WTC11 (cell line): ENCODE data around the gene HYDIN. TPM values are rescaled to one million over a fixed set of nuclear protein-coding genes. Genes with fewer than 3 reads are reported as not detected.

ENCODE experiments used
- ATAC-seq: fragments of 200-7000 bp; cut with Tn5 transposase; 2 replicates; pipeline ENCODE4 v1.10.0; 2021; ENCODE audit warnings: mild to moderate bottlenecking, moderate library complexity
- CTCF ChIA-PET: fragments of 300-600 bp; sonication (Branson Sonifier 250); formaldehyde crosslinking; loops from one replicate; lab custom pipeline; 2021; ENCODE audit warnings: antibody characterized with exemption; lab: Charles Lee
- POLR2A ChIA-PET: fragments of 350-600 bp; sonication (Branson Sonifier 250); formaldehyde crosslinking; loops from one replicate; lab custom pipeline; 2021; ENCODE audit warnings: antibody characterized with exemption; lab: Charles Lee
- DNase-seq: peaks from one replicate; pipeline ENCODE4 v3.0.0; 2021; ENCODE audit warnings: low spot score
- H3K27ac Mint-ChIP-seq: 2 replicates; pipeline ENCODE4 v1.8.0; 2021; ENCODE audit warnings: mixed read lengths
- H3K27me3 Mint-ChIP-seq: 2 replicates; pipeline ENCODE4 v1.8.0; 2021; ENCODE audit warnings: low read depth, mild to moderate bottlenecking, moderate library complexity, mixed read lengths
- H3K36me3 Mint-ChIP-seq: 2 replicates; pipeline ENCODE4 v1.8.0; 2021; ENCODE audit warnings: mixed read lengths
- H3K4me1 Mint-ChIP-seq: 2 replicates; pipeline ENCODE4 v1.8.0; 2022; ENCODE audit warnings: mixed read lengths
- H3K4me3 Mint-ChIP-seq: 2 replicates; pipeline ENCODE4 v1.8.0; 2021; ENCODE audit warnings: mild to moderate bottlenecking, moderate library complexity, mixed read lengths
- H3K9me3 Mint-ChIP-seq: 2 replicates; pipeline ENCODE4 v1.8.0; 2021; ENCODE audit warnings: mixed read lengths
- CREM ChIP-seq: sonication (generic); formaldehyde crosslinking; IDR thresholded peaks from 2 replicates; pipeline ENCODE4 v1.8.1; 2022; ENCODE audit warnings: mild to moderate bottlenecking, missing genetic modification reagents, moderate library complexity
- ELF4 ChIP-seq: sonication (generic); formaldehyde crosslinking; IDR thresholded peaks from 2 replicates; pipeline ENCODE4 v1.8.1; 2022; ENCODE audit warnings: low read depth, mild to moderate bottlenecking, moderate library complexity, missing genetic modification reagents
- JUN ChIP-seq: sonication (generic); formaldehyde crosslinking; IDR thresholded peaks from 2 replicates; pipeline ENCODE4 v1.8.0; 2023; ENCODE audit warnings: mild to moderate bottlenecking, missing genetic modification reagents
- MXD4 ChIP-seq: fragments of 250-450 bp; sonication (Bioruptor Pico); IDR thresholded peaks from 2 replicates; pipeline ENCODE4 v1.8.0; 2021; ENCODE audit warnings: mild to moderate bottlenecking, moderate library complexity, borderline replicate concordance
- NFATC4 ChIP-seq: fragments of 250-450 bp; sonication (Bioruptor Pico); IDR thresholded peaks from 2 replicates; pipeline ENCODE4 v1.9.0; 2021; ENCODE audit warnings: mild to moderate bottlenecking
- TCF7 ChIP-seq: sonication (generic); formaldehyde crosslinking; IDR thresholded peaks from 2 replicates; pipeline ENCODE4 v1.8.0; 2022; ENCODE audit warnings: mild to moderate bottlenecking, low read depth, missing genetic modification reagents, moderate library complexity
- TEAD4 ChIP-seq: sonication (generic); formaldehyde crosslinking; IDR thresholded peaks from 2 replicates; pipeline ENCODE4 v1.8.0; 2022; ENCODE audit warnings: mild to moderate bottlenecking, missing genetic modification reagents
- ZNF121 ChIP-seq: sonication (generic); formaldehyde crosslinking; IDR thresholded peaks from 2 replicates; pipeline ENCODE4 v1.8.0; 2023; ENCODE audit warnings: missing genetic modification reagents
- ZNF138 ChIP-seq: sonication (generic); formaldehyde crosslinking; conservative IDR thresholded peaks from 2 replicates; pipeline ENCODE4 v1.8.1; 2022; ENCODE audit warnings: mild to moderate bottlenecking, moderate library complexity, missing genetic modification reagents
- ZNF317 ChIP-seq: sonication (generic); formaldehyde crosslinking; IDR thresholded peaks from 2 replicates; pipeline ENCODE4 v1.8.1; 2023; ENCODE audit warnings: low read depth, mild to moderate bottlenecking, moderate library complexity, missing genetic modification reagents, borderline replicate concordance
- ZNF396 ChIP-seq: fragments of 250-450 bp; sonication (Bioruptor Pico); IDR thresholded peaks from 2 replicates; pipeline ENCODE4 v1.8.0; 2021; ENCODE audit warnings: mild to moderate bottlenecking, moderate library complexity, borderline replicate concordance
- ZNF416 ChIP-seq: fragments of 250-450 bp; sonication (Bioruptor Pico); IDR thresholded peaks from 2 replicates; pipeline ENCODE4 v1.9.0; 2021; ENCODE audit warnings: mild to moderate bottlenecking, inconsistent platforms
- total RNA-seq: library from RNA; stranded (reverse); gene quantifications from 3 replicates; pipeline ENCODE4 v1.2.3, GENCODE V29; 2021
- TF ChIP-seq, protein P1 (sequence below): sonication (generic); formaldehyde crosslinking; conservative IDR thresholded peaks from 2 replicates; pipeline ENCODE4 v1.8.1; 2022; ENCODE audit warnings: mild to moderate bottlenecking, missing genetic modification reagents
- TF ChIP-seq, protein P2 (sequence below): sonication (generic); formaldehyde crosslinking; IDR thresholded peaks from 2 replicates; pipeline ENCODE4 v1.8.0; 2022; ENCODE audit warnings: mild to moderate bottlenecking, missing genetic modification reagents
- TF ChIP-seq, protein P3 (sequence below): sonication (generic); formaldehyde crosslinking; IDR thresholded peaks from 2 replicates; pipeline ENCODE4 v1.8.0; 2022; ENCODE audit warnings: missing genetic modification reagents
- TF ChIP-seq, protein P4 (sequence below): sonication (generic); formaldehyde crosslinking; IDR thresholded peaks from 2 replicates; pipeline ENCODE4 v1.8.1; 2022; ENCODE audit warnings: low read depth, mild to moderate bottlenecking, moderate library complexity, missing genetic modification reagents, borderline replicate concordance
- TF ChIP-seq, protein P5 (sequence below): sonication (generic); formaldehyde crosslinking; conservative IDR thresholded peaks from 2 replicates; pipeline ENCODE4 v1.8.1; 2023; ENCODE audit warnings: mild to moderate bottlenecking, low read depth, missing genetic modification reagents, moderate library complexity
- TF ChIP-seq, protein P6 (sequence below): sonication (generic); formaldehyde crosslinking; IDR thresholded peaks from 2 replicates; pipeline ENCODE4 v1.8.0; 2023; ENCODE audit warnings: missing genetic modification reagents, mild to moderate bottlenecking, borderline replicate concordance
- TF ChIP-seq, protein P7 (sequence below): fragments of 250-450 bp; sonication (Bioruptor Pico); conservative IDR thresholded peaks from 2 replicates; pipeline ENCODE4 v1.9.0; 2021; ENCODE audit warnings: mild to moderate bottlenecking

The HYDIN gene
- total RNA-seq, 1 experiment from 2014 or later, result 2.6 TPM

DNA sequence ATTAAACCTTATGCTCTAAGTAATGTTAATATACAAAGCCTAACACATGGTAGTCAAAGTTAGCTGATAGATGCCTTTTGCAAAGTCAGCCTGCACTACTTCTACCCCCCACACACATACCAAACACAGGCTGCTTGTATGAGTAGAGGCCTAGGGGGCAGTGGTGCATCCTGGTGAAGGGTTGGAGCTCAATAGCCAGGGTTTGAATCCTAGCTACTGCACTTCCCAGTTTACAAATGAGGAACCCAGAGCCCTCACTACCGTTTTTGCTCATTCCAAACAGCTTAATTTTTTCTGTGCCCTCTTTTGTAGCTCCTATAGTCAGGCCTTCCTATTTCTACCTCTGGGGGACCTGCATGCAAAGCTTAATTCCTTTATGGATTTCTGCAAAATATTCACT lies 18.9 kb upstream of the HYDIN start:
- Mint-ChIP-seq H3K27me3 (no peaks in the 10 kb centered on the region), H3K36me3 (no peaks in the 10 kb centered on the region), H3K4me3 (no peak overlapping the region), H3K4me1 (peaks cover 23% of the 10 kb centered on the region), H3K9me3 (no peaks in the 10 kb centered on the region), H3K27ac (no peak overlapping the region)
- ChIA-PET CTCF (interaction anchor here (0.6 to 4.1 kb wide), 20 partner anchors 9 to 177 kb away, joined by 3 to 73 read pairs (median 4); partner anchors contain the start of genes CALB2 and HYDIN), POLR2A (interaction anchor here (1.0 kb wide), 1 partner anchor 9 kb away, joined by 3 read pairs; no protein-coding TSS in a partner anchor)
- ATAC-seq, result peak; percentile 93
- TF ChIP-seq JUN (CRISPR knock-in tag) (no peak), ZNF416 (CRISPR knock-in tag) (no peak), TCF7 (CRISPR knock-in tag) (no peak), MXD4 (CRISPR knock-in tag) (no peak), TEAD4 (CRISPR knock-in tag) (no peak), ZNF396 (CRISPR knock-in tag) (no peak), ZNF138 (CRISPR knock-in tag) (no peak)
- TF ChIP-seq, protein P1, sequence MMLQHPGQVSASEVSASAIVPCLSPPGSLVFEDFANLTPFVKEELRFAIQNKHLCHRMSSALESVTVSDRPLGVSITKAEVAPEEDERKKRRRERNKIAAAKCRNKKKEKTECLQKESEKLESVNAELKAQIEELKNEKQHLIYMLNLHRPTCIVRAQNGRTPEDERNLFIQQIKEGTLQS (CRISPR knock-in tag), result no peak
- TF ChIP-seq, protein P2, sequence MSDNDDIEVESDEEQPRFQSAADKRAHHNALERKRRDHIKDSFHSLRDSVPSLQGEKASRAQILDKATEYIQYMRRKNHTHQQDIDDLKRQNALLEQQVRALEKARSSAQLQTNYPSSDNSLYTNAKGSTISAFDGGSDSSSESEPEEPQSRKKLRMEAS (CRISPR knock-in tag), result no peak
- TF ChIP-seq, protein P3, sequence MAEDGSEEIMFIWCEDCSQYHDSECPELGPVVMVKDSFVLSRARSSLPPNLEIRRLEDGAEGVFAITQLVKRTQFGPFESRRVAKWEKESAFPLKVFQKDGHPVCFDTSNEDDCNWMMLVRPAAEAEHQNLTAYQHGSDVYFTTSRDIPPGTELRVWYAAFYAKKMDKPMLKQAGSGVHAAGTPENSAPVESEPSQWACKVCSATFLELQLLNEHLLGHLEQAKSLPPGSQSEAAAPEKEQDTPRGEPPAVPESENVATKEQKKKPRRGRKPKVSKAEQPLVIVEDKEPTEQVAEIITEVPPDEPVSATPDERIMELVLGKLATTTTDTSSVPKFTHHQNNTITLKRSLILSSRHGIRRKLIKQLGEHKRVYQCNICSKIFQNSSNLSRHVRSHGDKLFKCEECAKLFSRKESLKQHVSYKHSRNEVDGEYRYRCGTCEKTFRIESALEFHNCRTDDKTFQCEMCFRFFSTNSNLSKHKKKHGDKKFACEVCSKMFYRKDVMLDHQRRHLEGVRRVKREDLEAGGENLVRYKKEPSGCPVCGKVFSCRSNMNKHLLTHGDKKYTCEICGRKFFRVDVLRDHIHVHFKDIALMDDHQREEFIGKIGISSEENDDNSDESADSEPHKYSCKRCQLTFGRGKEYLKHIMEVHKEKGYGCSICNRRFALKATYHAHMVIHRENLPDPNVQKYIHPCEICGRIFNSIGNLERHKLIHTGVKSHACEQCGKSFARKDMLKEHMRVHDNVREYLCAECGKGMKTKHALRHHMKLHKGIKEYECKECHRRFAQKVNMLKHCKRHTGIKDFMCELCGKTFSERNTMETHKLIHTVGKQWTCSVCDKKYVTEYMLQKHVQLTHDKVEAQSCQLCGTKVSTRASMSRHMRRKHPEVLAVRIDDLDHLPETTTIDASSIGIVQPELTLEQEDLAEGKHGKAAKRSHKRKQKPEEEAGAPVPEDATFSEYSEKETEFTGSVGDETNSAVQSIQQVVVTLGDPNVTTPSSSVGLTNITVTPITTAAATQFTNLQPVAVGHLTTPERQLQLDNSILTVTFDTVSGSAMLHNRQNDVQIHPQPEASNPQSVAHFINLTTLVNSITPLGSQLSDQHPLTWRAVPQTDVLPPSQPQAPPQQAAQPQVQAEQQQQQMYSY (CRISPR knock-in tag), result no peak
- TF ChIP-seq, protein P4, sequence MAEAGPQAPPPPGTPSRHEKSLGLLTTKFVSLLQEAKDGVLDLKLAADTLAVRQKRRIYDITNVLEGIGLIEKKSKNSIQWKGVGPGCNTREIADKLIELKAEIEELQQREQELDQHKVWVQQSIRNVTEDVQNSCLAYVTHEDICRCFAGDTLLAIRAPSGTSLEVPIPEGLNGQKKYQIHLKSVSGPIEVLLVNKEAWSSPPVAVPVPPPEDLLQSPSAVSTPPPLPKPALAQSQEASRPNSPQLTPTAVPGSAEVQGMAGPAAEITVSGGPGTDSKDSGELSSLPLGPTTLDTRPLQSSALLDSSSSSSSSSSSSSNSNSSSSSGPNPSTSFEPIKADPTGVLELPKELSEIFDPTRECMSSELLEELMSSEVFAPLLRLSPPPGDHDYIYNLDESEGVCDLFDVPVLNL, result no peak
- TF ChIP-seq, protein P5, sequence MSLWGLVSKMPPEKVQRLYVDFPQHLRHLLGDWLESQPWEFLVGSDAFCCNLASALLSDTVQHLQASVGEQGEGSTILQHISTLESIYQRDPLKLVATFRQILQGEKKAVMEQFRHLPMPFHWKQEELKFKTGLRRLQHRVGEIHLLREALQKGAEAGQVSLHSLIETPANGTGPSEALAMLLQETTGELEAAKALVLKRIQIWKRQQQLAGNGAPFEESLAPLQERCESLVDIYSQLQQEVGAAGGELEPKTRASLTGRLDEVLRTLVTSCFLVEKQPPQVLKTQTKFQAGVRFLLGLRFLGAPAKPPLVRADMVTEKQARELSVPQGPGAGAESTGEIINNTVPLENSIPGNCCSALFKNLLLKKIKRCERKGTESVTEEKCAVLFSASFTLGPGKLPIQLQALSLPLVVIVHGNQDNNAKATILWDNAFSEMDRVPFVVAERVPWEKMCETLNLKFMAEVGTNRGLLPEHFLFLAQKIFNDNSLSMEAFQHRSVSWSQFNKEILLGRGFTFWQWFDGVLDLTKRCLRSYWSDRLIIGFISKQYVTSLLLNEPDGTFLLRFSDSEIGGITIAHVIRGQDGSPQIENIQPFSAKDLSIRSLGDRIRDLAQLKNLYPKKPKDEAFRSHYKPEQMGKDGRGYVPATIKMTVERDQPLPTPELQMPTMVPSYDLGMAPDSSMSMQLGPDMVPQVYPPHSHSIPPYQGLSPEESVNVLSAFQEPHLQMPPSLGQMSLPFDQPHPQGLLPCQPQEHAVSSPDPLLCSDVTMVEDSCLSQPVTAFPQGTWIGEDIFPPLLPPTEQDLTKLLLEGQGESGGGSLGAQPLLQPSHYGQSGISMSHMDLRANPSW (CRISPR knock-in tag), result no peak
- DNase-seq, result peak; percentile 34

DNA sequence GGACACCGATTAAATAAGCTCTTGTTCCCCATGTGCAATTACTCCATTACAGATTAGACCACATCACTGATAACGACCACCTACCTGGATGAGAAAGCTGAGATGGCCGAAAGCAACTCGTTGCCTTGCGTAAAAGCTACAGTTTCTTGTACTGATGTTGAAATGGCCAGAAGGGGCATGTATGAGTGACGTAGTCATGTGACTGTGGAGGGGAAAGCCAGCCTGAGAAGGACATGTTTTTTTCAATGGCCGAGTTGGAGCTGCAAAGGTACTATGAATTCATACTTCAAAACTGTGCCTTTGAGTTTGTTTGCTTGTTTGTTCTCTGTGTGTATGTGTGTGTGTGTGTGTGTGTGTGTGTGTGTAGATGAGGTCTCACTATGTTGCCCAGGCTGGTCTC lies 17.0 kb upstream of the HYDIN start:
- ChIA-PET POLR2A (no interaction called here), CTCF (no interaction called here)
- Mint-ChIP-seq H3K27me3 (no peaks in the 10 kb centered on the region), H3K4me1 (peaks cover 22% of the 10 kb centered on the region), H3K4me3 (no peak overlapping the region), H3K36me3 (no peaks in the 10 kb centered on the region), H3K9me3 (no peaks in the 10 kb centered on the region), H3K27ac (no peak overlapping the region)
- ATAC-seq, result no peak
- no peak for DNase-seq
- TF ChIP-seq, protein P6, sequence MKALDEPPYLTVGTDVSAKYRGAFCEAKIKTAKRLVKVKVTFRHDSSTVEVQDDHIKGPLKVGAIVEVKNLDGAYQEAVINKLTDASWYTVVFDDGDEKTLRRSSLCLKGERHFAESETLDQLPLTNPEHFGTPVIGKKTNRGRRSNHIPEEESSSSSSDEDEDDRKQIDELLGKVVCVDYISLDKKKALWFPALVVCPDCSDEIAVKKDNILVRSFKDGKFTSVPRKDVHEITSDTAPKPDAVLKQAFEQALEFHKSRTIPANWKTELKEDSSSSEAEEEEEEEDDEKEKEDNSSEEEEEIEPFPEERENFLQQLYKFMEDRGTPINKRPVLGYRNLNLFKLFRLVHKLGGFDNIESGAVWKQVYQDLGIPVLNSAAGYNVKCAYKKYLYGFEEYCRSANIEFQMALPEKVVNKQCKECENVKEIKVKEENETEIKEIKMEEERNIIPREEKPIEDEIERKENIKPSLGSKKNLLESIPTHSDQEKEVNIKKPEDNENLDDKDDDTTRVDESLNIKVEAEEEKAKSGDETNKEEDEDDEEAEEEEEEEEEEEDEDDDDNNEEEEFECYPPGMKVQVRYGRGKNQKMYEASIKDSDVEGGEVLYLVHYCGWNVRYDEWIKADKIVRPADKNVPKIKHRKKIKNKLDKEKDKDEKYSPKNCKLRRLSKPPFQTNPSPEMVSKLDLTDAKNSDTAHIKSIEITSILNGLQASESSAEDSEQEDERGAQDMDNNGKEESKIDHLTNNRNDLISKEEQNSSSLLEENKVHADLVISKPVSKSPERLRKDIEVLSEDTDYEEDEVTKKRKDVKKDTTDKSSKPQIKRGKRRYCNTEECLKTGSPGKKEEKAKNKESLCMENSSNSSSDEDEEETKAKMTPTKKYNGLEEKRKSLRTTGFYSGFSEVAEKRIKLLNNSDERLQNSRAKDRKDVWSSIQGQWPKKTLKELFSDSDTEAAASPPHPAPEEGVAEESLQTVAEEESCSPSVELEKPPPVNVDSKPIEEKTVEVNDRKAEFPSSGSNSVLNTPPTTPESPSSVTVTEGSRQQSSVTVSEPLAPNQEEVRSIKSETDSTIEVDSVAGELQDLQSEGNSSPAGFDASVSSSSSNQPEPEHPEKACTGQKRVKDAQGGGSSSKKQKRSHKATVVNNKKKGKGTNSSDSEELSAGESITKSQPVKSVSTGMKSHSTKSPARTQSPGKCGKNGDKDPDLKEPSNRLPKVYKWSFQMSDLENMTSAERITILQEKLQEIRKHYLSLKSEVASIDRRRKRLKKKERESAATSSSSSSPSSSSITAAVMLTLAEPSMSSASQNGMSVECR, result no peak
- TF ChIP-seq ZNF317 (CRISPR knock-in tag) (no peak), CREM (CRISPR knock-in tag) (no peak), ELF4 (CRISPR knock-in tag) (no peak), ZNF121 (CRISPR knock-in tag) (no peak), NFATC4 (no peak)
- TF ChIP-seq, protein P7, sequence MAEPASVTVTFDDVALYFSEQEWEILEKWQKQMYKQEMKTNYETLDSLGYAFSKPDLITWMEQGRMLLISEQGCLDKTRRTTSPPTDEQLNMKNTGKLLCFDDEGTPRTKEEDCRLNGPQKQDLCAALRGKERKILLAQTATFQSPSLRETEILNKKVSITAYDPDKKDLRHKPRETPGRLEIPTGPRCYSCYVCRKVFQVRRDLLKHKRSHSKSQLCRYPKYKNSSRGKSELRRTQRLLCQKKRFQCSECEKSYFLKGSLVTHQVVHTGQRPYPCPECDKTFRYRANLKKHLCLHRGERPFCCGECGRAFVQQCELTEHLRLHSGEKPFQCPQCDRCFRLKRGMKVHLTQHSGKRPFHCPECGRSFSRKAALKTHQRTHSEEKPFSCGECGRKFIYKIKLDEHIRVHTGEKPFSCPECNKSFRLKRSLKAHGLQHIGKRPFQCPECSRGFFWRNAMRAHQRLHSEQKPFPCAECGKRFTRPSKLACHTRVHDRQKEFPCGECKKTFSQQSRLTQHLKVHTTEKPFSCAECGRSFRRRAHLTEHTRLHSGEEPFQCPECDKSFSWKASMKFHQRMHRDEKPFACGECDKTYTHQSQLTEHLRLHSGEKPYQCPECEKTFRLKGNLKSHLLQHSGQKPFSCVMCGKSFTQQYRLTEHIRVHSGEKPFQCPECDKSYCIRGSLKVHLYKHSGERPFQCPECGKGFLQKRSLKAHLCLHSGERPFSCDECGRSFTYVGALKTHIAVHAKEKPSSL (CRISPR knock-in tag), result no peak
